LNCaP clone FGC (cell line): ENCODE results near the gene BBC3.

Experiments used
- DNase-seq: peaks from one replicate; pipeline ENCODE4 v3.0.0-alpha.2; 2011; ENCODE audit warnings: low read depth
- H3K4me3 ChIP-seq: 2 replicates; pipeline ENCODE4 v1.5.1; 2011; ENCODE audit warnings: mild to moderate bottlenecking, low read depth, low read length, control low read depth
- TF ChIP-seq, protein P1 (sequence below): IDR thresholded peaks from 2 replicates; pipeline ENCODE4 v1.5.1; 2012; ENCODE audit warnings: mild to moderate bottlenecking; ENCODE audit not compliant: control insufficient read depth, insufficient read depth; ENCODE audit errors: extremely low read depth

BBC3 gene

DNA sequence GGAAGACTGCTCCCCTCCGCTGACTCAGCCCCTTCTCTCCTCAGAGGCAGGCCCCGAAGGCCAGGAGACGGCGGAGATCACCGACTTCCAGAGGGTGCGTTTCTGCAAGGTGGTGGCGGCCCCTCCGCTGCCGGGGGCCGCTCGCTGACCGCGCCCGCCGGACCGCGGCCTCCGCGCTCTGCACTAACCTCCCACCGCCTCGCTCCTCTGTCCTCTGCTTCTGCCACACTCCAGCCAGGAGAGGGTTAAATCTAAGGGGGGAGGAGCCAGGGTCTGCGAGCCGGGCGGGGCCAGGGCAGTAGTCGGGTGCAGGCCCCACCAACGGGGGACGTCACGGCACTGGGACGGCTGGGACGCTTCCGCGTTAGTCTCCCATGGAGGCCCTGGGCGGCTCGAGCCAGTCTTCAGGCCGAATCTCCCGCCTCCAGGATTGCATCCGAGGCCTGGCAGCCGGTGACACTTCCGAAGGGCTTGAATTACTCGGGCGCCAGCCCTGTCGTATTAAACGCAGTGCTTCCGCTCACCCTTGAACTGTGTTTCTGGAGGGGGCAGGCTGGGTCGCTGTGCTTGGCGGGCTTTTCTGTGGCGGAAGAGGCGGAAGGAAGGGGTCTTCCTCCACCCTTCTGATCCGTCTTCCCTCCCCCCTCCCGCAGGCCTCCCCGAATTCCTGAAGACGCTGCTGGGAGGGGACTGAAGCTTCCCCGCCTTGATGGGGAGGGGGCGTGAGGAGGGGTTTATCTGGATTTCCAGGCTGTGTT lies 42.5 kb upstream of the BBC3 start:
- DNase-seq, result peak; percentile 36
- H3K4me3 ChIP-seq, result peak overlapping the region; percentile 68
- TF ChIP-seq, protein P1, sequence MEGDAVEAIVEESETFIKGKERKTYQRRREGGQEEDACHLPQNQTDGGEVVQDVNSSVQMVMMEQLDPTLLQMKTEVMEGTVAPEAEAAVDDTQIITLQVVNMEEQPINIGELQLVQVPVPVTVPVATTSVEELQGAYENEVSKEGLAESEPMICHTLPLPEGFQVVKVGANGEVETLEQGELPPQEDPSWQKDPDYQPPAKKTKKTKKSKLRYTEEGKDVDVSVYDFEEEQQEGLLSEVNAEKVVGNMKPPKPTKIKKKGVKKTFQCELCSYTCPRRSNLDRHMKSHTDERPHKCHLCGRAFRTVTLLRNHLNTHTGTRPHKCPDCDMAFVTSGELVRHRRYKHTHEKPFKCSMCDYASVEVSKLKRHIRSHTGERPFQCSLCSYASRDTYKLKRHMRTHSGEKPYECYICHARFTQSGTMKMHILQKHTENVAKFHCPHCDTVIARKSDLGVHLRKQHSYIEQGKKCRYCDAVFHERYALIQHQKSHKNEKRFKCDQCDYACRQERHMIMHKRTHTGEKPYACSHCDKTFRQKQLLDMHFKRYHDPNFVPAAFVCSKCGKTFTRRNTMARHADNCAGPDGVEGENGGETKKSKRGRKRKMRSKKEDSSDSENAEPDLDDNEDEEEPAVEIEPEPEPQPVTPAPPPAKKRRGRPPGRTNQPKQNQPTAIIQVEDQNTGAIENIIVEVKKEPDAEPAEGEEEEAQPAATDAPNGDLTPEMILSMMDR, result no peak

DNA sequence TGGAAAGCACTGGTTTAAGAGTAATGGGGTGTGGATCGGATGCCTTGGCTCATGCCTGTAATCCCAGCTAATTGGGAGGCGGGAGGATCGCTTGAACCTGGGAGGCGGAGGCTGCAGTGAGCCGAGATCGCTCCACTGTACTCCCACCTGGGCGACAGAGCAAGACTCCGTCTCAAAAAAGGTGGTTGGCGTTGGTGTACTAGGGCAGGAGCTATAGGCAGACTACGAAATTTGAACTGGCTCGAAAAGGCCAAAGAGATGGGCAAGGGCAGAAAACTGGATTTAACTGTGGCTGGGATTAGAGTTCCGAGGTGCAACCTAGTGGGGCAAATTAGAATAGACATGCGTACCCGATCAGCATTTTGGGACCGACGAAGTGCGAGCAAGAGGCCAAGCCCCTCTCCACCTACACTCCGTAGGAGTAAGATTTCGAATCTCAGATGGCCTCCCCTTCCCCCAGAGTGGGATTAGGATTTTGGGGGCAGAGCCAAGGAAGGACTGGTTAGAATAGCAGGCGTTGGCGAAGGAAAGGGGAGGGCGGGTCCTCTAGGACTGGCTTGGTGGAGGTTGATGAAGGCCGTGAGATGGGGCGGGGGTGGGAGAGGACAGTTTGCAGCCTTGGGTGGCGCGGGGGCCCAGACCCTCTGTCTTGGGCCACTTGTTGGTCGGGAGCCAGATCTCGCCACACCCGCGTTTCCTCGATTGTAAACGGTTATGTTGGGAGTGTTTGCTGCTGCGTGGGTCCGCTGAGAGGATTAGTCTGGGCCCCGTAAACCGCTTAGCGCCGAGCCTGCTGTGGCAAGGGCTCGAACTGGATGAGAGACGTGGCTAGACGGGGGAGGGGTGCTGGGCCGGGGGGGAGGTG lies 41.7 kb upstream of the BBC3 start:
- TF ChIP-seq, protein P1, result no peak
- peak overlapping the region; percentile 68 for H3K4me3 ChIP-seq
- DNase-seq, result no peak

DNA sequence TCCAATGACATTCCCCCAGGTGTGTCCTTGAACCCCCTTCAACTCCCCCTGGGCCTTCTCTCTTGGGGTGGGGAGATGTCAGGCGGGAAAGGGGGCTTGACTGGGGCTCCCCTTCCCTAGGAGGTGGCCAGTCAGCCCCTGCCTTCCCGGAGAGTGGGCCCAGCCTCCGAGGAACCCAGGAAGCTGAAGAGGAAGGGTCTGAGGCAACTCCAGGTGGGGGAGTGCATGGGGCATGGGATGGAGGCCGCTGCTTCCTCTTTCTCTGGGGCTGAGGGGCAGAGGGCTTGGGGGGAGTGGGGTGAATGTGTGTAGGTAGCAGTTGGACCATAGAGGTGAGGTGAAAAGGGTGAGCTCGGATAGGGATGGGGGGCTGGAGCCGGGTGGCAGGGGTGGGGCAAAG lies 41.0 kb upstream of the BBC3 start:
- DNase-seq, result no peak
- TF ChIP-seq, protein P1, result no peak
- H3K4me3 ChIP-seq, result no peak overlapping the region

DNA sequence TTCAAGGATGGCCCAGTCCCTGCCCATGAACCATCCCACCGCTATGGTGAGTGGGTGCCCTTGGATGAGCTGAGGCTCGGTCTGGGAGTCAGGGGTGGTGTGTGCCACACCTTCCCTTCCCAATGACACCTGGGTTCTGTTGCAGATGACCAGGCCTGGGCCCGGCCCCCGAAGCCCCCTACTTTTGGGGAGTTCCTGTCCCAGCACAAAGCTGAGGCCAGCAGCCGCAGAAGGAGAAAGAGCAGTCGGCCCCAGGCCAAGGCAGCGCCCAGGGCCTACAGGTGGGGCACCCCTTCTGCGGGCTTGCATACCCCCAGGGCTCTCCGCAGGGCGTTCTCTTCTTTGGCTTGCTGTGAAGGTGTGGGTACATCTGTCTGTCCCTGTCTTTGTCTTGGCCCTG lies 39.4 kb upstream of the BBC3 start:
- H3K4me3 ChIP-seq, result no peak overlapping the region
- TF ChIP-seq, protein P1, result no peak
- no peak for DNase-seq

DNA sequence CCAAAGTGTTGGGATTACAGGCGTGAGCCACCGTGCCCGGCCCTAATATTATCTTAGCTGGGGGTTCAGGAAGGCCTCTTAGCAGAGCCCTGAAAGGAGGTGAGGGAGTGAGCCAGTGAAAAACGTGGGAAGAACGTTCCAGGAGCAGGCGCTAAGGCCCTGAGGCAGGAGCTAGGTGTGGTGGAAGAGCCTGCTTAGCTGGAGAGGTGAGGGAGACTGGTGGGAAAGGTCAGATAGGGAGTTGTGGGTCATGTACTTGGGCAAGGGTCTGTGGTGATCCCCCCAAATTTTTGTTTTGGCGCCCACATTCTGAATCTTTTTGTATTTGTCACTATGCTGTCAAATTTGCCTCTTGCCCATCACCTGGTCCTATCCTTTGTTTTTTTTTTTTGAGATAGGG lies 38.6 kb upstream of the BBC3 start:
- no peak for DNase-seq
- no peak overlapping the region for H3K4me3 ChIP-seq
- TF ChIP-seq, protein P1, result no peak

DNA sequence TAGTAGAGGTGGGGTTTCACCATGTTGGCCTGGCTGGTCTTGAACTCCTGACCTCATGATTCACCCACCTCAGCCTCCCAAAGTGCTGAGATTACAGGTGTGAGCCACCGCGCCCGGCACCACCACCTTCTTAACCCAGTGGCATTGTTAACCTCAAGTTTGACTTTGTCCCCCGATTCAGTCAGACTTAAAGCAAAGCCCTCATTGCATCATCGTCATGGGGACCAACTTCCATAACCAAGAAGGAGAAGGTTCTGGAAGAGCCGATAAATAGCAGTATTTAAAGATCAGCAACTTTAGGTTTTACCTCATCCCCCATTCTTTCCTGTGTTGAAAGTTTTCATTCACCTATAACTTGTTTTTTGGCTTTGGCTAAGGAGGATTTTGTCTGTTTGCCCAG lies 37.0 kb upstream of the BBC3 start:
- H3K4me3 ChIP-seq, result no peak overlapping the region
- DNase-seq, result no peak
- TF ChIP-seq, protein P1, result no peak
